ENCODE measurements around the gene RHOV.

The RHOV gene

GRCh38 chr15:40873694-40874561 is at the start of gene RHOV:
Gene RHOV (minus strand): TSS chr15:40874234. CDS start chr15:40874139, 95 bp downstream.
- DNase-seq: peak; percentile 49 to 60

GRCh38 chr15:40923551-40923950 is 49.5 kb upstream of the RHOV start:
- no peak for DNase-seq

GRCh38 chr15:40922608-40923005 is 48.6 kb upstream of the RHOV start:
- no peak for DNase-seq

GRCh38 chr15:40921949-40922607 is 48.0 kb upstream of the RHOV start:
- no peak for DNase-seq

GRCh38 chr15:40918799-40919392 is 44.9 kb upstream of the RHOV start:
- DNase-seq: no peak

GRCh38 chr15:40918146-40918798 is 44.2 kb upstream of the RHOV start:
- no peak for DNase-seq

- DNase-seq: no peak
These were observed 43.6 kb upstream of the RHOV start for GRCh38 chr15:40917585-40917984.

GRCh38 chr15:40915679-40916078 is 41.6 kb upstream of the RHOV start:
- DNase-seq: no peak

GRCh38 chr15:40915116-40915661 is 41.2 kb upstream of the RHOV start:
- DNase-seq: no peak

GRCh38 chr15:40914486-40914885 is 40.5 kb upstream of the RHOV start:
- DNase-seq: no peak

GRCh38 chr15:40914013-40914412 is 40.0 kb upstream of the RHOV start:
- no peak for DNase-seq

- DNase-seq: no peak
These were observed 38.4 kb upstream of the RHOV start for GRCh38 chr15:40912478-40912877.

GRCh38 chr15:40911693-40912092 is 37.7 kb upstream of the RHOV start:
- no peak for DNase-seq

GRCh38 chr15:40911141-40911540 is 37.1 kb upstream of the RHOV start:
- DNase-seq: no peak

GRCh38 chr15:40909662-40910630 is 35.9 kb upstream of the RHOV start:
- peak in 1 of 2 experiments; percentile 41 for DNase-seq

- DNase-seq: no peak
These were observed 34.1 kb upstream of the RHOV start for GRCh38 chr15:40908095-40908494.

GRCh38 chr15:40906991-40907802 is 33.2 kb upstream of the RHOV start:
- DNase-seq: peak; percentile 38 to 51

- peak; percentile 73 to 81 for DNase-seq
These were observed 32.3 kb upstream of the RHOV start for GRCh38 chr15:40906091-40906990.

GRCh38 chr15:40904552-40905201 is 30.6 kb upstream of the RHOV start:
- no peak for DNase-seq

Data from Kasumi-1 (cell line).